Transverse colon (tissue), 4 donors: ENCODE data around the gene PNO1.

ENCODE experiments used
- CTCF ChIP-seq, 5 experiments: fragments of 200-600 bp in 3 of 5; fragments of 450-650 bp in 2 of 5; sonication (generic) in 3 of 5; IDR thresholded peaks; 1 replicate in 2 of 5; 2 replicates in 3 of 5; pipeline ENCODE4 v1.5.1; 2016 to 2017; ENCODE audit warnings: antibody characterized with exemption in 5 of 5, inconsistent platforms in 3 of 5, mild to moderate bottlenecking in 2 of 5, moderate library complexity in 1 of 5
- POLR2A ChIP-seq: fragments of 450-650 bp; IDR thresholded peaks from one replicate; pipeline ENCODE4 v1.6.1; 2016; ENCODE audit warnings: antibody characterized with exemption, mild to moderate bottlenecking, moderate library complexity
- POLR2AphosphoS5 ChIP-seq, 3 donors: sonication (generic); formaldehyde crosslinking; IDR thresholded peaks; one replicate each; pipeline ENCODE4 v1.6.1; 2016; ENCODE audit warnings: antibody characterized with exemption in 3 of 3

GRCh38 chr2:68193787-68194372 is 36.2 kb downstream of the PNO1 start:
- TF ChIP-seq POLR2A = no peak
- TF ChIP-seq CTCF (IDR thresholded peaks at IDR 0.05) = no peak
- no peak for TF ChIP-seq POLR2AphosphoS5 (IDR thresholded peaks at IDR 0.05)
